Fibroblast of lung (primary cell): ENCODE results near the gene SLC6A16.

Source experiments
- EZH2 ChIP-seq: IDR thresholded peaks from 2 replicates; pipeline ENCODE4 v1.5.1; 2012; ENCODE audit warnings: low read length, control low read depth, mild to moderate bottlenecking; ENCODE audit errors: missing control alignments
- TF ChIP-seq, protein P1 (sequence below), 2 donors: IDR thresholded peaks in 1 of 2; conservative IDR thresholded peaks in 1 of 2; 1 replicate in 1 of 2; 2 replicates in 1 of 2; pipeline ENCODE4 v1.5.1; 2011 to 2012; ENCODE audit warnings: low read length in 2 of 2, control low read depth in 1 of 2, inconsistent platforms in 1 of 2, low read depth in 1 of 2, mild to moderate bottlenecking in 1 of 2

DNA sequence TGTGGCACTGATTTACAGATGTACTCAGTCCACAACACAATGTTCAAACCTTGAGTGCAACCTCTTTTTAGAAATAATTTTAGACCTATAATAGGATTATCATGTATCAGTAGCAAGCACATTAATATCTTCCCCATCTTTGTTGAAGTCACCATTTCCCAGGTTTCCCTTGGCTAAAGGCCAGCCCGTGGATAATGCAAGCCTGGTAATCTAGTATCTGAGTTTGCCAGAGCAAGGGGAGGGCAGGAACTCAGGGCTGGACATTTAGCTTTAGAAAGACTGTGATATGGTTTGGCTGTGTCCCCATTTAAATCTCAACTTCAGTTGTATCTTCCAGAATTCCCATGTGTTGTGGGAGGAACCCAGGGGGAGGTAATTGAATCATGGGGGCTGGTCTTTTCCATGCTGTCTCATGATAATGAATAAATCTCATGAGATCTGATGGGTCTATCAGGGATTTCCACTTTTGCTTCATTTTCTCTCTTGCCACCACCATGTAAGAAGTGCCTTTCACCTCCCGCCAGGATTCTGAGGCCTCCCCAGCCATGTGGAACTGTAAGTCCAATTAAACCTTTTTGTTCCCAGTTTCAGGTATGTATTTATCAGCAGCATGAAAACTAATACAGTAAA is 37.7 kb downstream of the SLC6A16 start:
- TF ChIP-seq, protein P1, sequence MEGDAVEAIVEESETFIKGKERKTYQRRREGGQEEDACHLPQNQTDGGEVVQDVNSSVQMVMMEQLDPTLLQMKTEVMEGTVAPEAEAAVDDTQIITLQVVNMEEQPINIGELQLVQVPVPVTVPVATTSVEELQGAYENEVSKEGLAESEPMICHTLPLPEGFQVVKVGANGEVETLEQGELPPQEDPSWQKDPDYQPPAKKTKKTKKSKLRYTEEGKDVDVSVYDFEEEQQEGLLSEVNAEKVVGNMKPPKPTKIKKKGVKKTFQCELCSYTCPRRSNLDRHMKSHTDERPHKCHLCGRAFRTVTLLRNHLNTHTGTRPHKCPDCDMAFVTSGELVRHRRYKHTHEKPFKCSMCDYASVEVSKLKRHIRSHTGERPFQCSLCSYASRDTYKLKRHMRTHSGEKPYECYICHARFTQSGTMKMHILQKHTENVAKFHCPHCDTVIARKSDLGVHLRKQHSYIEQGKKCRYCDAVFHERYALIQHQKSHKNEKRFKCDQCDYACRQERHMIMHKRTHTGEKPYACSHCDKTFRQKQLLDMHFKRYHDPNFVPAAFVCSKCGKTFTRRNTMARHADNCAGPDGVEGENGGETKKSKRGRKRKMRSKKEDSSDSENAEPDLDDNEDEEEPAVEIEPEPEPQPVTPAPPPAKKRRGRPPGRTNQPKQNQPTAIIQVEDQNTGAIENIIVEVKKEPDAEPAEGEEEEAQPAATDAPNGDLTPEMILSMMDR (conservative IDR thresholded peaks at IDR 0.05 in 1 of 2, IDR thresholded peaks at IDR 0.05 in 1 of 2; ENCODE audit: low read depth in 1 of 2, low read length in 2 of 2), result no peak
- no peak for TF ChIP-seq EZH2
